ENCODE measurements around the gene DIAPH1.

Gene DIAPH1

GRCh38 chr5:141565826-141566570 is 52.8 kb downstream of the DIAPH1 start:
- no peak overlapping the region for H3K4me3 Mint-ChIP-seq
- DNase-seq (ENCODE audit: low spot score in 2 of 2) (no peak), ATAC-seq (replicated peaks; ENCODE audit: extremely low read depth, poor library complexity, severe bottlenecking) (no peak)
- no peaks in the 10 kb centered on the region for H3K9me3 Mint-ChIP-seq
- peak overlapping the region; percentile 54 for H3K27ac Mint-ChIP-seq (ENCODE audit: low read depth)
- H3K36me3 Mint-ChIP-seq (ENCODE audit: insufficient read depth), result peaks cover 70% of the 10 kb centered on the region
- no peaks in the 10 kb centered on the region for H3K27me3 Mint-ChIP-seq
- peaks cover 29% of the 10 kb centered on the region for H3K4me1 Mint-ChIP-seq

- peak overlapping the region; percentile 35 for H3K27ac Mint-ChIP-seq (ENCODE audit: low read depth)
- no peaks in the 10 kb centered on the region for H3K27me3 Mint-ChIP-seq
- H3K4me1 Mint-ChIP-seq, result peaks cover 30% of the 10 kb centered on the region
- peaks cover 61% of the 10 kb centered on the region for H3K36me3 Mint-ChIP-seq (ENCODE audit: insufficient read depth)
- DNase-seq (ENCODE audit: low spot score in 2 of 2), result peak; percentile 33 to 71
- no peak overlapping the region for H3K4me3 Mint-ChIP-seq
- H3K9me3 Mint-ChIP-seq, result no peaks in the 10 kb centered on the region
- ATAC-seq (replicated peaks; ENCODE audit: extremely low read depth, poor library complexity, severe bottlenecking), result peak; percentile 94
Measured at GRCh38 chr5:141564216-141564692, 54.5 kb downstream of the DIAPH1 start.

- ATAC-seq (replicated peaks; ENCODE audit: extremely low read depth, poor library complexity, severe bottlenecking) (no peak), DNase-seq (ENCODE audit: low spot score in 2 of 2) (no peak)
- no peaks in the 10 kb centered on the region for H3K27me3 Mint-ChIP-seq
- H3K9me3 Mint-ChIP-seq, result no peaks in the 10 kb centered on the region
- H3K27ac Mint-ChIP-seq (ENCODE audit: low read depth), result peak overlapping the region; percentile 54
- no peak overlapping the region for H3K4me3 Mint-ChIP-seq
- H3K36me3 Mint-ChIP-seq (ENCODE audit: insufficient read depth), result peaks cover 51% of the 10 kb centered on the region
- peaks cover 43% of the 10 kb centered on the region for H3K4me1 Mint-ChIP-seq
Measured at GRCh38 chr5:141560725-141561483, 57.9 kb downstream of the DIAPH1 start.

- Mint-ChIP-seq H3K4me3 (no peak overlapping the region), H3K27ac (ENCODE audit: low read depth) (peak overlapping the region; percentile 54), H3K4me1 (peaks cover 38% of the 10 kb centered on the region), H3K27me3 (no peaks in the 10 kb centered on the region), H3K36me3 (ENCODE audit: insufficient read depth) (peaks cover 49% of the 10 kb centered on the region), H3K9me3 (no peaks in the 10 kb centered on the region)
- DNase-seq (ENCODE audit: low spot score in 2 of 2), result no peak
- ATAC-seq (replicated peaks; ENCODE audit: extremely low read depth, poor library complexity, severe bottlenecking), result no peak
Measured at GRCh38 chr5:141560151-141560550, 58.6 kb downstream of the DIAPH1 start.

- no peak for DNase-seq (ENCODE audit: low spot score in 2 of 2)
- Mint-ChIP-seq H3K27ac (ENCODE audit: low read depth) (no peak overlapping the region), H3K4me1 (peaks cover 42% of the 10 kb centered on the region), H3K9me3 (no peaks in the 10 kb centered on the region), H3K36me3 (ENCODE audit: insufficient read depth) (peaks cover 51% of the 10 kb centered on the region), H3K27me3 (no peaks in the 10 kb centered on the region), H3K4me3 (no peak overlapping the region)
- ATAC-seq (replicated peaks; ENCODE audit: extremely low read depth, poor library complexity, severe bottlenecking), result no peak
Measured at GRCh38 chr5:141559461-141559860, 59.3 kb downstream of the DIAPH1 start.

GRCh38 chr5:141558150-141558549 is 60.6 kb downstream of the DIAPH1 start:
- Mint-ChIP-seq H3K27ac (ENCODE audit: low read depth) (peak overlapping the region; percentile 91), H3K4me1 (peaks cover 31% of the 10 kb centered on the region), H3K27me3 (no peaks in the 10 kb centered on the region), H3K4me3 (no peak overlapping the region), H3K9me3 (no peaks in the 10 kb centered on the region), H3K36me3 (ENCODE audit: insufficient read depth) (peaks cover 45% of the 10 kb centered on the region)
- no peak for DNase-seq (ENCODE audit: low spot score in 2 of 2)
- ATAC-seq (replicated peaks; ENCODE audit: extremely low read depth, poor library complexity, severe bottlenecking), result no peak

- Mint-ChIP-seq H3K4me3 (no peak overlapping the region), H3K27ac (ENCODE audit: low read depth) (peak overlapping the region; percentile 91), H3K27me3 (no peaks in the 10 kb centered on the region), H3K36me3 (ENCODE audit: insufficient read depth) (peaks cover 42% of the 10 kb centered on the region), H3K4me1 (peaks cover 32% of the 10 kb centered on the region), H3K9me3 (no peaks in the 10 kb centered on the region)
- DNase-seq (ENCODE audit: low spot score in 2 of 2) (peak; percentile 67 to 77), ATAC-seq (replicated peaks; ENCODE audit: extremely low read depth, poor library complexity, severe bottlenecking) (peak; percentile 82)
Measured at GRCh38 chr5:141557681-141558136, 61.1 kb downstream of the DIAPH1 start.

- Mint-ChIP-seq H3K36me3 (ENCODE audit: insufficient read depth) (peaks cover 31% of the 10 kb centered on the region), H3K4me3 (no peak overlapping the region), H3K27me3 (no peaks in the 10 kb centered on the region), H3K27ac (ENCODE audit: low read depth) (peak overlapping the region; percentile 10), H3K4me1 (peaks cover 57% of the 10 kb centered on the region), H3K9me3 (peaks cover 6% of the 10 kb centered on the region)
- no peak for DNase-seq (ENCODE audit: low spot score in 2 of 2)
- ATAC-seq (replicated peaks; ENCODE audit: extremely low read depth, poor library complexity, severe bottlenecking), result no peak
Measured at GRCh38 chr5:141547921-141548320, 70.9 kb downstream of the DIAPH1 start.

- no peaks in the 10 kb centered on the region for H3K27me3 Mint-ChIP-seq
- peak overlapping the region; percentile 10 for H3K27ac Mint-ChIP-seq (ENCODE audit: low read depth)
- H3K4me3 Mint-ChIP-seq, result no peak overlapping the region
- H3K4me1 Mint-ChIP-seq, result peaks cover 56% of the 10 kb centered on the region
- DNase-seq (ENCODE audit: low spot score in 2 of 2) (no peak), ATAC-seq (replicated peaks; ENCODE audit: extremely low read depth, poor library complexity, severe bottlenecking) (no peak)
- peaks cover 6% of the 10 kb centered on the region for H3K9me3 Mint-ChIP-seq
- H3K36me3 Mint-ChIP-seq (ENCODE audit: insufficient read depth), result peaks cover 31% of the 10 kb centered on the region
Measured at GRCh38 chr5:141547488-141547887, 71.3 kb downstream of the DIAPH1 start.

- peak overlapping the region; percentile 60 for H3K27ac Mint-ChIP-seq (ENCODE audit: low read depth)
Measured at GRCh38 chr5:141543053-141543452, 75.7 kb downstream of the DIAPH1 start.

GRCh38 chr5:141534492-141535213 is 84.1 kb downstream of the DIAPH1 start:
- H3K9me3 Mint-ChIP-seq, result no peaks in the 10 kb centered on the region
- H3K27me3 Mint-ChIP-seq, result no peaks in the 10 kb centered on the region
- peak overlapping the region; percentile 44 for H3K27ac Mint-ChIP-seq (ENCODE audit: low read depth)
- H3K4me3 Mint-ChIP-seq, result no peak overlapping the region
- no peak for DNase-seq (ENCODE audit: low spot score in 2 of 2)
- no peak for ATAC-seq (replicated peaks; ENCODE audit: extremely low read depth, poor library complexity, severe bottlenecking)
- peaks cover 16% of the 10 kb centered on the region for H3K4me1 Mint-ChIP-seq
- H3K36me3 Mint-ChIP-seq (ENCODE audit: insufficient read depth), result peaks cover 34% of the 10 kb centered on the region

More at GRCh38 chr5:141543053-141543452, 75.7 kb downstream of the DIAPH1 start:
- Mint-ChIP-seq H3K27me3 (no peaks in the 10 kb centered on the region), H3K4me3 (no peak overlapping the region), H3K4me1 (peaks cover 30% of the 10 kb centered on the region), H3K9me3 (peaks cover 6% of the 10 kb centered on the region), H3K36me3 (ENCODE audit: insufficient read depth) (peaks cover 43% of the 10 kb centered on the region)
- ATAC-seq (replicated peaks; ENCODE audit: extremely low read depth, poor library complexity, severe bottlenecking), result no peak
- DNase-seq (ENCODE audit: low spot score in 2 of 2), result no peak

- H3K27ac Mint-ChIP-seq (ENCODE audit: low read depth), result no peak overlapping the region
- DNase-seq (ENCODE audit: low spot score in 2 of 2), result no peak
Measured at GRCh38 chr5:141533897-141534296, 84.9 kb downstream of the DIAPH1 start.

More at GRCh38 chr5:141533897-141534296, 84.9 kb downstream of the DIAPH1 start:
- Mint-ChIP-seq H3K36me3 (ENCODE audit: insufficient read depth) (peaks cover 32% of the 10 kb centered on the region), H3K27me3 (no peaks in the 10 kb centered on the region), H3K4me1 (peaks cover 13% of the 10 kb centered on the region), H3K4me3 (no peak overlapping the region), H3K9me3 (no peaks in the 10 kb centered on the region)
- ATAC-seq (replicated peaks; ENCODE audit: extremely low read depth, poor library complexity, severe bottlenecking), result no peak
